ENCODE measurements around the gene AFDN.

AFDN gene

DNA sequence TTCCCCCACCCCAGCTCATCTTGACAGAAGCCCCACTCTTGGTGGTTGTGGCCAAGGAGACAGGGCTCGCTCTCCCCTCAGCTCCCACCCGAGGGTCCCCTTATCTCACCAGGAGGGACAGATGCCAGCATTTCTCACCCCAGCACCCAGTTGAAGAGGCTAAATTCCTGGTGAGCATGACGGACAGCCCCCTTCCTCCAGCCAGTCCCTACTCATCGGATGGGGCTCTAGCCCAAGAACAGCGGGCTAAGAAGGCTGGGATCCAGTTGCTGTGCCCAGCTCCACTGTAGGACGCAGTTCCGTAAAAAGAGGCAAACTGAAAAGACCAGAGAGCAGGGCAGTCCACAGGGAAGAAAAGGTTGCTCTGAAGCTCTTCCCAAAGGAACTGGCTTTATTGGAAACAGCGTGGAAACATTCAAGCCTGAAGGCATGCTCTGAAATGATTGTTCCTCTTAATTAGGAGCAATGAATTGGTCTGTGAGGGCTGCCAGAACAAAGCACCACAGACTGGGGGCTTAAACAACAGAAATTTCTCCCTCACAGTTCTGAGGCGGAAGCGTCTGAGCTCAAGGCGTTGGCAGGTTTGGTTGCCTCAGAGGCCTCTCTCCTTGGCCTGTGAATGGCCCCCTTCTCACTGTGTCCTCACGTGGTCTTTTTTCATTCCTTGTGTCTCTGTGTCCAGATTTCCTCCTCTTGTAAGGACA is 152.9 kb downstream of the AFDN start:
- in situ Hi-C loops (cut with HindIII; ENCODE audit: low pct_ligation_motif_present, low pct_unique_long_range_greater_than_20kb, low sequenced_read_pairs) = no loop called here
- no peak for DNase-seq

GRCh38 chr6:167980911-167981580 is 154.3 kb downstream of the AFDN start:
- in situ Hi-C loops (cut with HindIII; ENCODE audit: low pct_ligation_motif_present, low pct_unique_long_range_greater_than_20kb, low sequenced_read_pairs) = no loop called here
- no peak for DNase-seq

DNA sequence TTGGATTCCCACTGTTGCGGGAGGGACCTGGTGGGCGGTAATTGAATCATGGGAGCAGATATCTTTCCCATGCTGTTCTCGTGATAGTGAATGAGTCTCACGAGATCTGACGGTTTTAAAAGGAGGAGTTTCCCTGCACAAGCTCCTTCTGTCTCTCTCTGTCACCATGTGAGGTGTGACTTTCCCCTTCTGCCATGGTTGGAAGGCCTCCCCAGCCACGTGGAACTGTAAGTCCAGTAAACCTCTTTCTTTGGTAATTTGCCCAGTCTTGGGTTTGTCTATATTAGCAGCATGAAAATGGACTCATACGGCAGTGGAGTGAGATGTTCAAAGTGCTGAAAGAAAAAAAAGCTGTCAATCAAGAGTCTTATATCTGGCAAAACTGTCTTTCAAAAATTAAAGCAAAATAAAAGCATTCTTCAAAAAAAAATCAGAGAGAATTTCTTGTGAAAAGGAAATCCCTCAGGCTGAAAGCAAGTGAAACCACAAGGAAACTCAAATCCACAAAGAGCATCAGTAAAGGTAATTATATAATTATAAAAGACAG is 155.3 kb downstream of the AFDN start:
- DNase-seq = no peak
- in situ Hi-C loops (cut with HindIII; ENCODE audit: low pct_ligation_motif_present, low pct_unique_long_range_greater_than_20kb, low sequenced_read_pairs) = no loop called here

DNA sequence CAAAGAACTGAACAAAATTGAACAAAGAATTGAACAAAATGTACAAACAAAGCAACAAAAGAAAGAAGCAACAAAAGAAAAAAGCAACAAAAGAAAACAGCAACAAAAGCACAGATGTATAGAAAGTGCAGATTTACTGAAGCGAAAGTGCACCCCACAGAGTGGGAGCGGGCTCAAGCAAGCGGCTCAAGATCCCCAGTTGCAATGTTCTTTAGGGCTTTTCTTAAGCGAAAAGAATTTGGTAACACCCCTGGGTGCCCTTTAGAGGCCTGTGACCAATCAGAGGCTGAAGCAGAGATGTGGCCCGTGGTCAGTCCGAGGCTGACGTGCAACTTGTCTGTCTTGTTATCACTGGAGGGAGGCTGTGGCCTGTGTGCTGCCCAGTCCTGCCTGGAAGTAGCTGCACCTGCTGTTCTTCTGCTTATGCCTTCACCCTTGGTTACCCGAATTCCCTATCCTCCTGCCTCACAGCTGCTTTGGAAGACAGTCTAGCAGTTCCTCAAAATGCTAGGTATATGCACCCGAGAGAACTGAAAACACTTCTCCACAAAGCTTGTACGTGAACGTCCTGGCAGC is 157.5 kb downstream of the AFDN start:
- no peak for DNase-seq
- in situ Hi-C loops (cut with HindIII; ENCODE audit: low pct_ligation_motif_present, low pct_unique_long_range_greater_than_20kb, low sequenced_read_pairs) = no loop called here

- in situ Hi-C loops (cut with HindIII; ENCODE audit: low pct_ligation_motif_present, low pct_unique_long_range_greater_than_20kb, low sequenced_read_pairs) = no loop called here
- no peak for DNase-seq
Observed at GRCh38 chr6:167984876-167985604, 158.3 kb downstream of the AFDN start.

DNA sequence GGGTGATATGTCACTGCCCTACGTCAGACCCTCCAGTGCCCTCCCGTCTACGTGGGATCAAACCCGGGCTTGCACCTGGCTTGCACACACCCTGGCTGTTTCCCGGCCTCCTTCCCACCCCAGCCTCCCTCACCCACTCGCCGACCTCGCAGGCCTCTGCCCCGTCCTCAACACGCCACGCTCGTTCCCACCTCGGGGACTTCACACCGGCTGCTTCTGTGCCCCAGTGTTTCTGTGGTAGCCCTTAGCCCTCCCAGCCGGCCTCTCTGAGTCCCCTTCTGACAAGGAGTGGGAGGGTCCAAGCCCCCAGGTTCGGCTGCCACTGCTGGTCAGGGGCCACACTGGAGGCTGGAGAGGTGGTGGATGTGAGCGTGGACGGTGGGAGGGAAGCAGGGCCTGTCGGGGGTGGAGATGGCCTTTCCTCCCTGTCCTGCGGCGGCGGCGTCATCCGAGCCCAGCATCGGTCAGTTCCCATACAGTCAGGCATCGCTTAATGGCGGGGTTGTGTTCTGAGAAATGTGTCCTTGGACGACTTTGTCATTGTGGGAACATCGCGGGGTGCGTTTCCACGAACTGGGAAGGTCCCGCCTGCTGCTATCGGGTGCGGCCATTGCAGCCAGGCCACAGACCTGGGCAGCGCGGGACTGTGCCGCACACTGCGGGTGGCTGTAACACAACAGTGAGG is 159.3 kb downstream of the AFDN start:
- in situ Hi-C loops (cut with HindIII; ENCODE audit: low pct_ligation_motif_present, low pct_unique_long_range_greater_than_20kb, low sequenced_read_pairs) = no loop called here
- no peak for DNase-seq

DNA sequence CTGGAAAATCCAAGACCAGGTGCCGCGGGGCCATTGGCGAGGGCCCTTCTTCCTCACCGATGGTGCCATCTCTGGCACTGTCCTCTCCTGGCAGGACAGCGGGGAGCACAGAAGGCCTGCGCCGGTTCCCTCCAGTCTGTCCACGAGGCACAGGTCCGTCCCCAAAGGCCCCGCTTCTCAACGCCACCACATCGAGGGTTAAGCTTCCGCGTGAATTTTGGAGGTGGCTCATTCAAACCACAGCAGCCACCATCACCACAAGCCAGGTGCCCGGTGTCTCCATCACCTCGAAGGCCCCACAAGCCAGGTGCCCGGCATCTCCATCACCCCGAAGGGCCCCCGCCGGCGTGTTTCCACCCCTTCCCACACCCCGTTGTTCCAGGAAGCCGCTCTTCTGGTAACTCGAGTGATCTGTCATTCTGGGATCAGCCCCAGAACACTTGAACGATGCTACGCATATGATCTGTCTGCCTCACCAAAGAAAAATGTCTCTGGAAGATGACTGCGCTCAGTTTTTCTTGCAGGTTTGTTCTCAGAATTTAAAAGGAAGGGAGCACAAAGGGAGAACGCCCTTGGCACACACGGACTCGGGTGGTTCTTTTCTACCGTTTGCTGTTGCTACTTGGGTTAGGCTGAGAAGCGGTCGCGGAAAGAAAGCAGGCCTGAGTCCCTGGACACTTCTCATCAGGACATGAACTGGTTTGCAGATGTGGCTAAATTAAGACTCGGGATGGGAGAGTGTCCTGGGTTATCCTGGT is 160.9 kb downstream of the AFDN start:
- DNase-seq = no peak
- in situ Hi-C loops (cut with HindIII; ENCODE audit: low pct_ligation_motif_present, low pct_unique_long_range_greater_than_20kb, low sequenced_read_pairs) = no loop called here

DNA sequence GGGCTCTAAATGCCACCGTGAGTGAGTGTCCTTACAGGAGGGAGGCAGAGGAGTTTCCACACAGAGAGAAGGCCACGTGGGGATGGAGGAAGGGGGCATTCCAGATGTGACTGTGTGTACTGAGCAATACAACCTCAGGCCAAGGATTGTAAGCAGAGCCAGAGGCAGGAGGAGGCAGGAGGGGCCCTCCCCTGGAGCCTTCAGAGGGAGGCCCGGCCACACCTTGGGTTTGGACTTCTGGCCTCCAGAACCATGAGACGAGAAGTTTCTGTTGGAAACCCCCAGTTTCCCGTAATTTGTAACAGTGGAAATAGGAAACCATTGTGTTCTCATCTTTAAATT is 161.4 kb downstream of the AFDN start:
- DNase-seq = no peak

GRCh38 chr6:167988945-167989841 is 162.5 kb downstream of the AFDN start:
- no peak for DNase-seq
- in situ Hi-C loops (cut with HindIII; ENCODE audit: low pct_ligation_motif_present, low pct_unique_long_range_greater_than_20kb, low sequenced_read_pairs) = no loop called here

More for the DNA sequence above, 161.4 kb downstream of the AFDN start:
- in situ Hi-C loops (cut with HindIII; ENCODE audit: low pct_ligation_motif_present, low pct_unique_long_range_greater_than_20kb, low sequenced_read_pairs) = no loop called here

DNA sequence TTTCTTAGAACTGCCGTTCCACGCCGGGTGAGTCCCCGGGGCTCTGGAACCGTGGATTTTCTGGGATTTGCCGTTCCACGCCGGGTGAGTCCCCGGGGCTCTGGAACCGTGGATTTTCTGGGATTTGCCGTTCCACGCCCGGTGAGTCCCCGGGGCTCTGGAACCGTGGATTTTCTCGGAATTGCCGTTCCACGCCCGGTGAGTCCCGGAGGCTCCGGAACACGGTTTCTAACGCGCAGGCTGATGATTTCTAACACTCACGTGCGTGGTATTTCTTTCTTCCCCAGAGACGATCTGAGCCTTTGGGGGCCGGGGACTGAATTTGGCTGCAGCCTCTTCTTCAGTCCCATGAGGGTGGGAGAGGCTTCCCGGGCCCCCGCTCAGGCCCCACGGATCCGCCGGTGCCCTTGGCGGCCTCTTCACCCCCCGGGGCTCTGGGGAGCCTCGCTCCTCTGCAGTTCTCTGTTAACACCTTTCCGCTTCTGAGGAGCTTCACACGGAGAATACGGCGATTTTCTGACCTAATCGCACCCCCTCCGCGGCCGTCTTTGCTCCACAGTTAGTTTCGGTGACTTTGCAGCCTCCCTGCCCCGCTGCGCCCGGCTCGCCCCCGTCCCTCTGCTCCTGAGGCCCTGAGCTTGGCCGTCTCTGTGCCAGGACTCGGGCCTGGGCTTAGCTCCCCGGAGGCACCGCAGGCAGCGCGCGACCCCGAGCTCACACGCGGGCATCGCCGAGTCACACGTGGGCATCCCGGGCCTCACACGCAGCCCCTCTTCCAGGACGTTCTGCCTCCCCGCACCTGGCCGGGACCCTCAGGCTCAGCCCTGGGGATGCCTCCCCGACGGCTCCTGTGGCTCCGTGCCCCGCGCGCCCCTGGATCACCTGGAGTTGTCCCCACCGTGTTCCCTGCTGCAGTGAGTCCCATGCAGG is 163.6 kb downstream of the AFDN start:
- DNase-seq = no peak
- in situ Hi-C loops (cut with HindIII; ENCODE audit: low pct_ligation_motif_present, low pct_unique_long_range_greater_than_20kb, low sequenced_read_pairs) = no loop called here

- in situ Hi-C loops (cut with HindIII; ENCODE audit: low pct_ligation_motif_present, low pct_unique_long_range_greater_than_20kb, low sequenced_read_pairs) = no loop called here
- no peak for DNase-seq
Observed at GRCh38 chr6:167993169-167993568, 166.5 kb downstream of the AFDN start.

DNA sequence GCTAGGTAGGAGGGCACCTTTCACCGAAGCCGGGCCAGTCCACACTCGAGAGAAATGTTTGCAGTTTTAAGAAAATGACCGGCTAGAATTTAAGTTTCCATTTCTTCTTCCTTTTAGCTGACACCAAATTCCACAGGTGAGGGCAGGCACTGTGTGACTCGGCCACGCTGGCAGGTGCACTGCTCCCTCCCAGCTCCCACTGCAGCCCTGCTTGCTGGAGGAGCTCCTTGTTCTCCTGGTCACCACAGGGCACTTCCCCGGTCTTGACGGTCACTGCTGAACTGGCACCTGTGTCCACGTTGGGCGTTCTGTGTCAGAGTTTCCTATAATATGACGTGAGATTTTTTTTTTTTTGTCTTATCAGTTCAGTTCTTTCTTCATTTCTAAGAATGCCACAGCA is 167.1 kb downstream of the AFDN start:
- in situ Hi-C loops (cut with HindIII; ENCODE audit: low pct_ligation_motif_present, low pct_unique_long_range_greater_than_20kb, low sequenced_read_pairs) = no loop called here
- DNase-seq = no peak

GRCh38 chr6:167995302-167995701 is 168.6 kb downstream of the AFDN start:
- in situ Hi-C loops (cut with HindIII; ENCODE audit: low pct_ligation_motif_present, low pct_unique_long_range_greater_than_20kb, low sequenced_read_pairs) = no loop called here
- no peak for DNase-seq

GRCh38 chr6:167995731-167996151 is 169.0 kb downstream of the AFDN start:
- in situ Hi-C loops (cut with HindIII; ENCODE audit: low pct_ligation_motif_present, low pct_unique_long_range_greater_than_20kb, low sequenced_read_pairs) = no loop called here
- DNase-seq = no peak

- no peak for DNase-seq
- in situ Hi-C loops (cut with HindIII; ENCODE audit: low pct_ligation_motif_present, low pct_unique_long_range_greater_than_20kb, low sequenced_read_pairs) = no loop called here
Observed at GRCh38 chr6:167996424-167997199, 169.9 kb downstream of the AFDN start.

All from ACHN (cell line).